DOHH2 (cell line): Measurements from ENCODE around the gene COL3A1.

Experiments
- CTCF ChIP-seq: fragments of 200-600 bp; sonication (generic); IDR thresholded peaks from one replicate; pipeline ENCODE4 v1.5.1; 2014; ENCODE audit warnings: antibody characterized with exemption, mild to moderate bottlenecking, low read depth, low read length; ENCODE audit not compliant: poor library complexity, severe bottlenecking
- EZH2phosphoT487 ChIP-seq: fragments of 200-600 bp; sonication (generic); IDR thresholded peaks from 2 replicates; pipeline ENCODE4 v1.6.1; 2017; ENCODE audit warnings: borderline replicate concordance, mild to moderate bottlenecking, antibody characterized with exemption, low read length, moderate library complexity, mixed read lengths

DNA sequence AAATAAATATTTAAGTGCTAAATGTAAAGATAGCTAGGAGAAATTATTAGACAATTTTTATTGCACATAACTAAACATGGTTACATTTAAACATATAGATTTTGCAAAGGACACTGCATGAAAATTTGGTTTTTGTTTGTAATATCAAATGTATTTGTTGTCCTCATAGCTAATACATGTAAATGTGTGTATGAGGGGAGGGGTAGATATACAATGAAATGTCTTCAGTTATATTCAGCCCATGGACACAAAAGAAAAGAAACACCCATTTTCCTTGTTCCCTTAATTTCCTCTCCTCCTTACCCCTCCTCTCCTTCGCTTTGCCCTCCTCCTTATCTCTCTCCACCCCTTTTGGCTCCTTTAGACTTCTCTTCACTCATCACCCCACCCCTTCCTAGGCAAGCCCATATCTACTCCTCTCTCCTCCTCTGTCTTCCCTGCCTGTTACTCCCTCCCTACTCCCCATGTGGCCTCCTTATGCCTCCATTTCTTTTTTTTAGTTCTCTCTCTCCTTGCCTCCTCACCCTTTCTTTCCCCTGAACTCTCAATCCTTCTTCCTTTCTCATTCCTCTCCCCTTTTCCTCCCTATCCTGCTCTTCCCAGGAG, 1.4 kb downstream of the COL3A1 start:
- TF ChIP-seq CTCF (no peak), EZH2phosphoT487 (no peak)
